Astrocyte (in vitro differentiated cells and primary cell): ENCODE data around the gene MAMLD1. TPM values are rescaled to one million over a fixed set of nuclear protein-coding genes. Genes with fewer than 3 reads are reported as not detected.

Source experiments
- DNase-seq: peaks from one replicate; pipeline ENCODE4 v3.0.0-alpha.2; 2010; ENCODE audit warnings: low read depth
- FAIRE-seq: peaks from 2 replicates; lab custom pipeline; 2011; peaks lifted over from hg19 to GRCh38; lab: Jason Lieb, UNC
- H2AFZ ChIP-seq: 2 replicates; pipeline ENCODE4 v1.6.0; 2012; ENCODE audit warnings: low read depth, low read length, inconsistent platforms
- H3K27ac ChIP-seq: 2 replicates; pipeline ENCODE4 v1.5.1; 2011; ENCODE audit warnings: low read depth, low read length, inconsistent platforms
- H3K27me3 ChIP-seq: 2 replicates; pipeline ENCODE4 v1.6.0; 2011; ENCODE audit warnings: low read length, inconsistent platforms; ENCODE audit not compliant: insufficient read depth
- H3K36me3 ChIP-seq: 2 replicates; pipeline ENCODE4 v1.5.1; 2011; ENCODE audit warnings: low read length, inconsistent platforms; ENCODE audit not compliant: insufficient read depth
- H3K4me1 ChIP-seq: 2 replicates; pipeline ENCODE4 v1.5.1; 2011; ENCODE audit warnings: low read length, inconsistent platforms; ENCODE audit not compliant: insufficient read depth
- H3K4me2 ChIP-seq: 2 replicates; pipeline ENCODE4 v1.6.0; 2012; ENCODE audit warnings: low read length, inconsistent platforms
- H3K4me3 ChIP-seq: 2 replicates; pipeline ENCODE4 v1.5.1; 2011; ENCODE audit warnings: low read depth, mild to moderate bottlenecking, low read length, inconsistent platforms; ENCODE audit not compliant: insufficient read depth
- H3K79me2 ChIP-seq: 2 replicates; pipeline ENCODE4 v1.6.0; 2012; ENCODE audit warnings: mild to moderate bottlenecking, low read length, inconsistent platforms; ENCODE audit not compliant: insufficient read depth
- H3K9ac ChIP-seq: 2 replicates; pipeline ENCODE4 v1.6.0; 2012; ENCODE audit warnings: mild to moderate bottlenecking, low read length, inconsistent platforms
- H3K9me3 ChIP-seq: 2 replicates; pipeline ENCODE4 v1.5.1; 2012; ENCODE audit warnings: low read depth, mild to moderate bottlenecking, low read length, inconsistent platforms; ENCODE audit not compliant: insufficient read depth
- H4K20me1 ChIP-seq: 2 replicates; pipeline ENCODE4 v1.6.0; 2012; ENCODE audit warnings: low read length, inconsistent platforms; ENCODE audit not compliant: insufficient read depth
- H3K27ac Mint-ChIP-seq: one replicate; pipeline ENCODE4 v1.8.0; 2021; ENCODE audit warnings: mild to moderate bottlenecking, mixed read lengths; ENCODE audit not compliant: unreplicated experiment
- H3K27me3 Mint-ChIP-seq: one replicate; pipeline ENCODE4 v1.8.0; 2021; ENCODE audit warnings: low read depth, mixed read lengths; ENCODE audit not compliant: unreplicated experiment
- H3K36me3 Mint-ChIP-seq: one replicate; pipeline ENCODE4 v1.8.0; 2021; ENCODE audit warnings: low read depth, mixed read lengths; ENCODE audit not compliant: unreplicated experiment
- H3K4me1 Mint-ChIP-seq: one replicate; pipeline ENCODE4 v1.8.0; 2021; ENCODE audit warnings: low read depth, mixed read lengths; ENCODE audit not compliant: unreplicated experiment
- H3K4me3 Mint-ChIP-seq: one replicate; pipeline ENCODE4 v1.8.0; 2021; ENCODE audit warnings: mild to moderate bottlenecking, moderate library complexity, mixed read lengths; ENCODE audit not compliant: unreplicated experiment
- H3K9me3 Mint-ChIP-seq: one replicate; pipeline ENCODE4 v1.8.0; 2021; ENCODE audit warnings: mild to moderate bottlenecking, mixed read lengths; ENCODE audit not compliant: unreplicated experiment
- EZH2 ChIP-seq: IDR thresholded peaks from 2 replicates; pipeline ENCODE4 v1.6.1; 2012; ENCODE audit warnings: mild to moderate bottlenecking, low read length, inconsistent platforms; ENCODE audit not compliant: insufficient read depth
- total RNA-seq: library from RNA; stranded (reverse); gene quantifications from 2 replicates; pipeline ENCODE4 v1.2.1, GENCODE V29; 2021
- TF ChIP-seq, protein P1 (sequence below): IDR thresholded peaks from 2 replicates; pipeline ENCODE4 v1.5.1; 2011; ENCODE audit warnings: low read depth, mild to moderate bottlenecking, inconsistent platforms, low read length, moderate library complexity; ENCODE audit not compliant: insufficient read depth

Gene MAMLD1
- total RNA-seq, 1 donor from 2014 or later: 6.6 TPM

DNA sequence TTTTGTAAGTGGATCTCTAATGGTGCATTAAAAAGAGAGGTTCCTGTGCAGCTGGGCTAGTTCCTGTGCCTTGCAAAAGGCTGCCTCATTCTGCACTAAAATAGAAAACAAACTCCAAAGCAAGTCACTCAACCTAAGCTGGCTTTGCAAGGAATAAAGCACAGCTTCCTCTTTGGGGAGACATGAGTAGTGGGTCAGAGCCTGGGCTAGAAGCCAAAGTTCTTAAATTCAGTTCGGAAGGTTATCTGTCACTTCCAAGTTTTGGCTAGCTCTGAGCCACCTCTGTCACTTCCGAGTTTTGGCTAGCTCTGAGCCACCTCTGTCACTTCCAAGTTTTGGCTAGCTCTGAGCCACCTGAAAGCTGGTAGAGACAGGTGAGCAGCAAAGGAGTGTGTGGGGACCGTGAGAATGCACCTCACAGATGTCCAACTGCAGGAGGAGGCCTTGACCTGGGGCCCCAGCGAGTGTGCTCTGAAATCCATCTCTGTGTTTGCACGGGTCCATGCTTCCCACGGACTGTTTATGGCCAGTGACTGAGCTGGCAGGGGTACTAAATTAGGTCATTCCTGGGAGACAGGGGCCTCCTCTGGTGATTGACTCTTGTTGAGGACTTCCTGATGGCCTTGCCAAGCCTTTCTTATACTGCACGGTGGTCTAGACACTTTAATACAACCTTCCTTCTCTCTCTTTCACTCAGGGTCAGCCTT is 36.4 kb upstream of the MAMLD1 start:
- Mint-ChIP-seq H3K4me3 (no peak overlapping the region), H3K9me3 (peaks cover 9% of the 10 kb centered on the region), H3K27me3 (peaks cover 2% of the 10 kb centered on the region), H3K27ac (no peak overlapping the region), H3K4me1 (peaks cover 17% of the 10 kb centered on the region), H3K36me3 (no peaks in the 10 kb centered on the region)
- Histone ChIP-seq H3K79me2 (no peaks in the 10 kb centered on the region), H3K9ac (peak overlapping the region; percentile 44), H3K4me2 (peak overlapping the region; percentile 49), H3K4me1 (peaks cover 31% of the 10 kb centered on the region), H3K36me3 (no peaks in the 10 kb centered on the region), H2AFZ (no peak overlapping the region), H3K27me3 (no peaks in the 10 kb centered on the region), H3K27ac (no peak overlapping the region), H4K20me1 (no peaks in the 10 kb centered on the region), H3K9me3 (no peaks in the 10 kb centered on the region), H3K4me3 (no peak overlapping the region)
- TF ChIP-seq EZH2: no peak
- TF ChIP-seq, protein P1, sequence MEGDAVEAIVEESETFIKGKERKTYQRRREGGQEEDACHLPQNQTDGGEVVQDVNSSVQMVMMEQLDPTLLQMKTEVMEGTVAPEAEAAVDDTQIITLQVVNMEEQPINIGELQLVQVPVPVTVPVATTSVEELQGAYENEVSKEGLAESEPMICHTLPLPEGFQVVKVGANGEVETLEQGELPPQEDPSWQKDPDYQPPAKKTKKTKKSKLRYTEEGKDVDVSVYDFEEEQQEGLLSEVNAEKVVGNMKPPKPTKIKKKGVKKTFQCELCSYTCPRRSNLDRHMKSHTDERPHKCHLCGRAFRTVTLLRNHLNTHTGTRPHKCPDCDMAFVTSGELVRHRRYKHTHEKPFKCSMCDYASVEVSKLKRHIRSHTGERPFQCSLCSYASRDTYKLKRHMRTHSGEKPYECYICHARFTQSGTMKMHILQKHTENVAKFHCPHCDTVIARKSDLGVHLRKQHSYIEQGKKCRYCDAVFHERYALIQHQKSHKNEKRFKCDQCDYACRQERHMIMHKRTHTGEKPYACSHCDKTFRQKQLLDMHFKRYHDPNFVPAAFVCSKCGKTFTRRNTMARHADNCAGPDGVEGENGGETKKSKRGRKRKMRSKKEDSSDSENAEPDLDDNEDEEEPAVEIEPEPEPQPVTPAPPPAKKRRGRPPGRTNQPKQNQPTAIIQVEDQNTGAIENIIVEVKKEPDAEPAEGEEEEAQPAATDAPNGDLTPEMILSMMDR: no peak
- DNase-seq (no peak), FAIRE-seq (peak; percentile 41)

DNA sequence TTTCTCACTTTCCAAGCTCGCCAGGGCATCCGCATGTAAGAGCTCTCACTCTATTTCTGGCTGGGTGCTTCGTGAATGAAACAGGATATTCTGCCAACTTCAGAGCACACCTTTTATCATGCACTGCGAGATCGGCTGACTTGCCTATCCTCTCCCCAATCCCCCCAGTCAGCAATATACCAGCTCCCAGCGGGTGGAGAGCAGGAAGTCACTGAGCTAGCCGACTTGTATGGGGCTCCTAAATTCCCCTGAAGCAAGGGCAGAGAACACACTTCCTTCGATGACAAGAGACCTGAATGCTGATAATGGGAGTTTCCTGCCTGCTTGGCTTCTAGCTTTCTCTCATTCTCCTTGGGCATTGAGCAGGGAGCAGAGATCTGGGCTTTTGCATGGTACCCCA is 33.8 kb upstream of the MAMLD1 start:
- H3K4me3 ChIP-seq: no peak overlapping the region

More for the DNA sequence above, 33.8 kb upstream of the MAMLD1 start:
- H2AFZ ChIP-seq: no peak overlapping the region
- H4K20me1 ChIP-seq: no peaks in the 10 kb centered on the region
- H3K36me3 ChIP-seq: no peaks in the 10 kb centered on the region
- Mint-ChIP-seq H3K27ac (no peak overlapping the region), H3K4me1 (peaks cover 17% of the 10 kb centered on the region), H3K9me3 (no peaks in the 10 kb centered on the region), H3K36me3 (no peaks in the 10 kb centered on the region), H3K27me3 (peaks cover 2% of the 10 kb centered on the region), H3K4me3 (no peak overlapping the region)
- FAIRE-seq: no peak
- no peak overlapping the region for H3K27ac ChIP-seq
- H3K79me2 ChIP-seq: no peaks in the 10 kb centered on the region
- no peak for DNase-seq
- no peak overlapping the region for H3K9ac ChIP-seq
- TF ChIP-seq, protein P1: no peak
- no peak for TF ChIP-seq EZH2
- no peak overlapping the region for H3K4me2 ChIP-seq
- H3K27me3 ChIP-seq: no peaks in the 10 kb centered on the region
- no peaks in the 10 kb centered on the region for H3K9me3 ChIP-seq
- H3K4me1 ChIP-seq: peaks cover 24% of the 10 kb centered on the region
